ENCODE results near the gene DPP6.

Gene DPP6

GRCh38 chr7:154440651-154441050, 388.5 kb downstream of the DPP6 start:
- no peak for FAIRE-seq
- no peak for DNase-seq (ENCODE audit: low spot score)

GRCh38 chr7:154441811-154442210, 389.6 kb downstream of the DPP6 start:
- no peak for DNase-seq (ENCODE audit: low spot score)
- no peak for FAIRE-seq

GRCh38 chr7:154442939-154443338, 390.7 kb downstream of the DPP6 start:
- FAIRE-seq (no peak), DNase-seq (ENCODE audit: low spot score) (no peak)

- no peak for DNase-seq (ENCODE audit: low spot score)
- no peak for FAIRE-seq
Measured at GRCh38 chr7:154450451-154450850, 398.3 kb downstream of the DPP6 start.

- DNase-seq (ENCODE audit: low spot score) (no peak), FAIRE-seq (no peak)
Measured at GRCh38 chr7:154451480-154452457, 399.6 kb downstream of the DPP6 start.

GRCh38 chr7:154463794-154464193, 411.6 kb downstream of the DPP6 start:
- DNase-seq (ENCODE audit: low spot score) (no peak), FAIRE-seq (no peak)

GRCh38 chr7:154469652-154470051, 417.5 kb downstream of the DPP6 start:
- FAIRE-seq, result no peak
- DNase-seq (ENCODE audit: low spot score), result no peak

- no peak for FAIRE-seq
Measured at GRCh38 chr7:154472343-154472742, 420.1 kb downstream of the DPP6 start.

GRCh38 chr7:154473360-154473759, 421.2 kb downstream of the DPP6 start:
- DNase-seq (ENCODE audit: low spot score), result no peak
- no peak for FAIRE-seq

More at GRCh38 chr7:154472343-154472742, 420.1 kb downstream of the DPP6 start:
- no peak for DNase-seq (ENCODE audit: low spot score)

- DNase-seq (ENCODE audit: low spot score) (no peak), FAIRE-seq (no peak)
Measured at GRCh38 chr7:154474903-154475520, 422.8 kb downstream of the DPP6 start.

GRCh38 chr7:154475864-154476263, 423.7 kb downstream of the DPP6 start:
- FAIRE-seq (no peak), DNase-seq (ENCODE audit: low spot score) (no peak)

GRCh38 chr7:154480817-154481216, 428.6 kb downstream of the DPP6 start:
- FAIRE-seq, result no peak
- no peak for DNase-seq (ENCODE audit: low spot score)

GRCh38 chr7:154482863-154483262, 430.7 kb downstream of the DPP6 start:
- FAIRE-seq, result no peak
- DNase-seq (ENCODE audit: low spot score), result no peak

- DNase-seq (ENCODE audit: low spot score), result no peak
- FAIRE-seq, result no peak
Measured at GRCh38 chr7:154484406-154484805, 432.2 kb downstream of the DPP6 start.

- FAIRE-seq (no peak), DNase-seq (ENCODE audit: low spot score) (no peak)
Measured at GRCh38 chr7:154484943-154485342, 432.7 kb downstream of the DPP6 start.

GRCh38 chr7:154489897-154490296, 437.7 kb downstream of the DPP6 start:
- no peak for FAIRE-seq
- no peak for DNase-seq (ENCODE audit: low spot score)

- FAIRE-seq, result no peak
Measured at GRCh38 chr7:154493594-154493993, 441.4 kb downstream of the DPP6 start.

GRCh38 chr7:154497751-154498150, 445.6 kb downstream of the DPP6 start:
- FAIRE-seq (no peak), DNase-seq (ENCODE audit: low spot score) (no peak)

More at GRCh38 chr7:154493594-154493993, 441.4 kb downstream of the DPP6 start:
- no peak for DNase-seq (ENCODE audit: low spot score)

GRCh38 chr7:154503962-154504550, 451.9 kb downstream of the DPP6 start:
- FAIRE-seq (no peak), DNase-seq (ENCODE audit: low spot score) (no peak)

- no peak for DNase-seq (ENCODE audit: low spot score)
- FAIRE-seq, result no peak
Measured at GRCh38 chr7:154504918-154505317, 452.7 kb downstream of the DPP6 start.

GRCh38 chr7:154505362-154505761, 453.2 kb downstream of the DPP6 start:
- no peak for FAIRE-seq
- DNase-seq (ENCODE audit: low spot score), result no peak

- FAIRE-seq (no peak), DNase-seq (ENCODE audit: low spot score) (no peak)
Measured at GRCh38 chr7:154509192-154509591, 457.0 kb downstream of the DPP6 start.
